ENCODE data around the gene ATP1A1. TPM values are rescaled to one million over a fixed set of nuclear protein-coding genes. Genes with fewer than 3 reads are reported as not detected.

Gene ATP1A1
- polyA plus RNA-seq, 10 donors = 114 to 143 (median 121) TPM

DNA sequence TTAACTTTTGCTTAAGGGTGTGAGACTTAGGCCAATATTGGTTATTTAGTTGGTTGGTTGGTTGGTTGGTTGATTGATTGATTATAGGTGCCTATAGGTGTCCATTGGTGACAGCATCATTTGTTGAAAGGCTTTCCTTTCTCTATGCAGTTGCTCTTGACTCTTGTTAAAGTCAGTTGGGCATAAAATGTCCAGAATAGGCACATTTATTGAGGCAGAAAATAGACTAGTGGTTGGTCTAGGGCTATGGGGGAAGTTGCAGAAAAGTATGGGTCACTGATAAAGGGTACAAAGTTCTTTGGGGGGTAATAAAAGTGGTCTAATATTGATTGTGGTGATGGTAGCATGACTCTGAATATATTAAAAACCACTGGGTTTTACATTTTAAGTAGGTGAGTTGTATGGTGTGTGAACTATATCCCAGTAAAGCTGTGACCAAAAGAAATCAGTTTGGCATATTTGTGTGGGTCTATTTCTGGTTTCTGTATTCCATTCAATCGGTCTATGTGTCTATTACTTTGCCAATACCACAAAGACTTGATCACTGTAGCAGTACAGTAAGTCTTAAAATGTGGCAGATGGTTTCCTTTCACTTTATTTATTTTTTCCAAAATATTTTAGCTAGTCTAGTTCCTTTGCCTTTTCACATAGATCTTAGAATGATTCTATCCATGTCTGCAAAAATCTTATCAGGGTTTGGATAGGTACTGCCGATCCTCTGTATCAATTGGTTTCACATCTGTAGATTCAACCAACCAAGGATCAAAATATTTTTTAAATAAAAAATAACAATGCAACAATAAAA is 63.0 kb downstream of the ATP1A1 start:
- DNase-seq = no peak

DNA sequence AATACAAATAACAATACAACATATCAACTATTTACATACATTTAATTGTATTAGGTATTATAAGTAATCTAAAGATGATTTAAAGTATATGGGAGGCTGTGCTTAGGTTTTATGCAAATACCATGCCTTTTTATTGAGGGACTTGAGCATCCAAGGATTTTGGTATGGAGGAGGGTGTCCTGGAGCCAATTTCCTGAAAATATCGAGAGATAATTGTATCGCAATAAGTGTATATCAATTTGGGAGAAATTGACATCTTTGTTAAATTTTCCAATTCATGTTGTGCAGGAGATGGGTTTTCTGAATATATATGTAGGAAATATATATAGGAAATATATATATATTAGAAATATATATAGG is 63.5 kb downstream of the ATP1A1 start:
- no peak for DNase-seq

DNA sequence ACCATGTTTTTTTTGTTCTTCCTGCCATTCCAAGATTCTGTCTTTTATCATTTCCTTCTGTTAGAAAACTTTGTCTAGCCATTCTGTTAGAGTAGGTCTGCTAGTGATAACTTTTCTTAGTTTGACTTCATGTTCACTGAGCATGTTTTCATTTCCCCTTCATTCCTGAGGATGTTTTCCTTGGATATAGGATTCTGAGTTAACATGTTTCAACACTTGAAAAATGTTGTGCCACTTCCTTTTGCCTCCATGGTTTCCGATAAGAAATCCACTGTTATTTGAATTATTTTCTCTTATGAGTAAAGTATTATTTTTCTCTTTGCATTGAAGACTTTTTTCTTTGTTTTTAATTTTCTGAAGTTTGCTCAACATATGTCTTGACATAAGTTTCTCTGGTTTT is 66.7 kb downstream of the ATP1A1 start:
- no peak for DNase-seq

DNA sequence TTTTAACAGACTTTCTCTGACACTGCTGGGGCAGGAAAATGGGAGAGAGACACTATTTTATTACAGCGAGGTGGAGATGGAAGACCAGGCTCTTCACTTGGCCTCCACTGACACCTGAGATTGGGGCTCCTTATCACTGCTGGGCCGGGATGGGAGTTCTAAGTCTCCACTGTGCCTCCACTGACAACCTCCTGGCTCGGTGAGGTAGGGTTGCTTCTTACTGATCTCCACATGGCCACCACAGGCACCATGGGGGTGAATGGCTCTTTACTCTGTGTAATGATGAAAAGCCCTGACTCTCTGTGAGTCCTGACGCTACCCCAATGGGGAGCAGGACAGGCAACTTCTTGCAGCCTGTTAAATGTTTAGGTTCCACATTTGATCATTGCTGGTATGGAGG is 67.7 kb downstream of the ATP1A1 start:
- DNase-seq = no peak

DNA sequence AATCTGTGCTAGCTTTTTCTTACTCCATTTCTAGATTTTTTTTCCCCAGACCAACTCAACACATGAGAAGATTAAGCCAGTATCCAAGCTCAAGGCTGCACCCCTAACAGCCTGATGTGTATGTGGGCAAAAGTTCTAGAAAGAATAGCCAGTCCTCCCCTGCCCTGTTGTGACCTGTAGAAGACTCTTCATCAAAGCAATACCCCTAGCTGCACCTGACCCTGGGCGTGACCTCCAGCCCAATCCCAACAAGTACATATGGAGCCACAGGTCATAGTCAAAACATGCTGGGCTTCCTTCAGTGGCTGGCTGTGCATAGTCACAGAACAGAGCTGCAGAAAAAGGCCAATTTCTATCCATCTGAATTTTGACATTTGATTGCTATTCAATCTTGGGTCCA is 72.5 kb downstream of the ATP1A1 start:
- no peak for DNase-seq

DNA sequence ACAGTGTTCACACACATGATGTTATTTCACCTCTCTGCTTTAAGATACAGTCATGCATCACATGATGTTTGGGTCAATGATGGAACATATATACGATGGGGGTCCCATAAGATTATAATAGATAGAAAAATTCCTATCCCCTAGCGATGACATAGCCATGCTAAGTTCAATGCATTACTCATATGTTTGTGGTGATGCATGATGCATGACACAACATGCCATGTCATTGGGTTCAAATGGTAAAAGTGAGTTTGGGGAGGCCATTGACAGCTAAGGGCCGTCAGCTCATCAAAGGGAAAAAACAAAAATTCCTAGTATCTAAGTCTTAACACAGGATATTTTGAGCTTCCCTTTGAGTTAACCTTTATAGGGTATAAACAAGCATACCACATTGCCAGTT is 73.6 kb downstream of the ATP1A1 start:
- DNase-seq = no peak

DNA sequence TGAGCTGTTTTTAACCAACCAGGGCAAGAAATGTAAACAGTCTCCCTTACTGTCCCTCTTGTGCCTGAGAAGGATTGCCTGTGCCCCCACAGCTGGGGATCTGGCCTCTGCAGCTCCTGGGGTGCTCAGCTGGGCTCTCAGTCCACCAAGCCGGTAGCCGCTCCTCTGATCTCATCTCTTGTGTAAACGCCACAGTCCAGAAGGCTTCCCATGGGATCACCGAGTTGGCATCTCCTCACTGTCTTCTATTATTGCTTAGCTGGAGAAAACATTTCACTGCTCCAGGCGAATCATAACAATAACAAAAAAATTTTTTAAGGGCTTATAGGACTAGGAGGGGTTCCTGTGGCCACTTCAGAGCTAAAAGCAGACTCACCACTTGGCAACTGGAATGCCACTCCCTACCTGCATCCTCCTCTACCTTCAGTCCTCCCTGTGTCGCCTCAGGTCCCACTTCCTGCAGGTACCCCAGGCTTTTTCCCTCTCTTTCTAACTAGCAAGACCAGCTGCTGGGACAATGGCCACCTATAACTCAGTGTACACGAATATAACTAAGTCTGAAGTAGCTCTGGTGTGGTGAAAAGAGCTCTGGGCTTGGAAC is 75.8 kb downstream of the ATP1A1 start:
- no peak for DNase-seq

DNA sequence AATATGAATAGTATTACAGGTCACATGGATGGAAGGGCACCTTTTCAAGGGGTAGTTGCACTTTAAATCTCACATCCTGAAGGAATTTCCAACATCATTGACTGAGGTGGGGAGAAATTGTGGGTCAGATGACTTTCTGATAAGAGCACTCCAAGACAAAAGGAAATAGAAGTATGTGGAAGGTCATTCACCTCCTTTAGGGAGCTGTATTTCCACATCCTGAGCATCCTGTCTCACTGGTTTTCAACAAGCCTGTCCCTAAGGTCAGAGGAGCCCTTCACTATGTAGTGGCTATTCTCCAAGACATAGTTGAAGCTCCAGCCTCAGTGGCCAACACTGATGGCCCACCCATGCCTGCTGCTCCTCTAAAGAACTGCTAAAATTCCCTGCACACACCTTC is 76.5 kb downstream of the ATP1A1 start:
- no peak for DNase-seq

DNA sequence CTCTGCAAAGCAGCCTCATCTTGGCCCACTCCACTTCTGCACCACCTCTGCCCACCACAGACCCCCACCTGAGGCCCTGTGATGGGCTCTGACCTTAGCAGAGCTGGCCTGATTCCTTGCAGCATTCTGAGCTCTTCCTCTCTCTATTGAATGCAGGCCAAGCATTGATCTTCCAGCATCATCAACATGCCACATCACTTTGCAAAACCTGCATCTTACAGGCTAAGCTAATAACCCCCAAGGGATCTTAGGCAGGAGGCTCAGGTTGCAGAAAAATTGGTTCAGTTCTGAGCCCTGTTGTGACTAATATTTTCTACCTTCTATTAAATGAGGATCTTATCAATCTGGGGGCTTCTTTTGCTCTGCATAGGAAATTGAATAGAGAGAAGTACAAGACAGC is 78.7 kb downstream of the ATP1A1 start:
- no peak for DNase-seq

DNA sequence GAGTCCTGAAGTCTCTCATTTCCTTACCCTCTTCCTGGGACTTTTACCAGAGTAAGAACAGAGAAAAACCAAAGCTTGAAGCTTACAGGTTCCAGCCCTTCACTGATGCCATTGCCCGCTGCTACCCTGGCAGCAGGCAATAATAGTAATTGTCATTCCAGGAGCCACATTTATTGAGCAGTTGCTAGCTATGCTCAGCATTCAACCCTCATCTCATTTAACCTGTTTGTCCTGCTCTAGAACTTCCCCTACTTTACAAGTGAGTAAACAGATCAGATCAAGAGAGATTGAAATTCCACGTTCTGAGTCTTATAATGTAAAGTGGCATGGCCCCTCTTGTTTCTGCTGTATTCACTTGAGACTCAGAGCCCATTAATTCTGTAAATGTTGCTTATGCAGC is 80.4 kb downstream of the ATP1A1 start:
- no peak for DNase-seq

DNA sequence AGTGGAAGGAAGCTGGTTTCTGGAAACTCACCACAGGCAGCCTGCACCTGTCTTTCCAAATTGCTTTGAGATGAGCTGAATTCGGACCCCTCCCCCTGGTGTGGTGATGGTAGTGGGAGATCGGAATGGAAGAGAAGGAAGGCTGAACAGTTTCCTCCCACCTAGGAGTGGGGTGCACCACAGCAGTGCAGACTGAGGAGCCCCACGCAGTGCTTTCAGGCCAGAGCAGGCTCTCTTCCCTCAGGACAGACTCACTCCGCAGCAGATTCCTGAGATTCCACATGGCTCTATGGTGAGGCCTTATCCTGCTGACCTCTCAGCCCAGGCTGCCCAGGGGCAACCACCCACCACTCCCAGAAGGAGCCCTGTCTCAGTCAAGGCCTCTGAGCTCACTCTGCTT is 80.9 kb downstream of the ATP1A1 start:
- DNase-seq = no peak

Other genes starting within 250 kb of the ATP1A1 start
- 10 to 100 TPM in 9 of 10 donors, 1 to 10 TPM in 1; 9.7 to 17.6 (median 13.0) TPM for gene CD58, start 197.8 kb downstream of the ATP1A1 start, polyA plus RNA-seq (ENCODE audit: insufficient read length in 10 of 10)

Measured in muscle of back (tissue), 11 donors.